M059J (cell line): Measurements from ENCODE around the gene PCDHGB3. TPM values are rescaled to one million over a fixed set of nuclear protein-coding genes. Genes with fewer than 3 reads are reported as not detected.
"Not testable (repeated sequence)": the region's sequence is repeated elsewhere in the genome, so short reads cannot be mapped to it uniquely, and the experiment has no call there.

Source experiments
- DNase-seq: peaks from one replicate; pipeline ENCODE4 v3.0.0-alpha.2; 2012; ENCODE audit warnings: low read depth
- total RNA-seq: library from RNA; depleted of rRNA; stranded (reverse); fragments of >200 nt; shearing (Covaris generic); gene quantifications from 2 replicates; pipeline ENCODE4 v1.2.3, GENCODE V29; 2014

Gene PCDHGB3
- total RNA-seq, 1 experiment from 2014 or later = 0.49 TPM

DNA sequence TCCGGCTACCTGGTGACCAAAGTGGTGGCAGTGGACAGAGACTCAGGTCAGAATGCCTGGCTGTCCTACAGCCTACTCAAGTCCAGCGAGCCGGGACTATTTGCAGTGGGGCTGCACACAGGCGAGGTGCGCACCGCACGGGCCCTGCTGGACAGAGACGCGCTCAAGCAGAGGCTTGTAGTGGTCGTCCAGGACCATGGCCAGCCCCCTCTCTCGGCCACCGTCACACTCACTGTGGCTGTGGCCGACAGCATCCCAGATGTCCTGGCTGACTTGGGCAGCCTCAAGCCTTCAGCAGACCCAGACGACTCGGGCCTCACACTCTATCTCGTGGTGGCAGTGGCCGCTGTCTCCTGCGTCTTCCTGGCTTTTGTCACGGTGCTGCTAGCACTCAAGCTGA is 13.1 kb upstream of the PCDHGB3 start:
- no peak for DNase-seq

DNA sequence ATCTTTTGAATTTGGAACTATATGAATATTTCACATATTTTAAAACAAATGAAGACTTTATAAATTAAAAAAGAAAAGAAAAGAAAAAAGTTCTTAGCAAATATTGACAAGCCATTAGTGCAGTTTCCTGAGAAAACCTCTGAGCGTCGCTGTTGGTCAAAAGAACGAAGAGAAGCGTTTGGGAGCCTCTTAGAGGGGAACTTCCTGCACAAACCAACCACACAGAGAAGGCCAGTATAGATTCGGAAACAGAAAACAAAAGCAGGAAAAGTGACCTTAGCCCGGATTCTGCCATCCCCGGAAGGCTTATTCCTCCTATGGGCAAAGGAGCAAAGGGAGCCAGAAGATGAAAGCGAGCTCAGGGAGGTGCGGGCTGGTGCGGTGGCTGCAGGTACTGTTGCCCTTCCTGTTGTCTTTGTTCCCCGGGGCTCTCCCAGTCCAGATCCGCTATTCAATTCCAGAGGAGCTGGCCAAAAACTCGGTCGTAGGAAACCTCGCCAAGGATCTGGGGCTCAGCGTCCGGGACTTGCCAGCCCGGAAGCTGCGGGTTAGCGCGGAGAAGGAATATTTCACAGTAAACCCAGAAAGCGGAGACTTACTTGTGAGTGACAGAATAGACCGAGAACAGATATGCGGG is 10.1 kb upstream of the PCDHGB3 start, which contains the start of gene PCDHGB2:
PCDHGB2 (plus strand) TSS at position 205 of the 637 bp plus-strand sequence; CDS start at position 347, 142 bp downstream.
- DNase-seq = peak; percentile 9

DNA sequence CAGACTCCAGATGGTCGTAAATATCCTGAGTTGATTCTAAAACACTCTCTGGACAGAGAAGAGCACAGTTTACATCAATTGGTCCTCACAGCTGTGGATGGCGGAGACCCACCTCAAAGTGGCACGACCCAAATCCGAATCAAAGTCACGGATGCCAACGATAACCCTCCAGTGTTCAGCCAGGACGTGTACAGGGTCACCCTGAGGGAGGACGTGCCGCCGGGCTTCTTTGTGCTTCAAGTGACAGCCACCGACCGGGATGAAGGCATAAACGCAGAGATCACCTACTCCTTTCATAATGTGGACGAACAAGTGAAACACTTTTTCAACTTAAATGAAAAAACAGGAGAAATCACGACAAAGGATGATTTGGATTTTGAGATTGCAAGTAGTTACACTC is 9.4 kb upstream of the PCDHGB3 start:
- DNase-seq = no peak

DNA sequence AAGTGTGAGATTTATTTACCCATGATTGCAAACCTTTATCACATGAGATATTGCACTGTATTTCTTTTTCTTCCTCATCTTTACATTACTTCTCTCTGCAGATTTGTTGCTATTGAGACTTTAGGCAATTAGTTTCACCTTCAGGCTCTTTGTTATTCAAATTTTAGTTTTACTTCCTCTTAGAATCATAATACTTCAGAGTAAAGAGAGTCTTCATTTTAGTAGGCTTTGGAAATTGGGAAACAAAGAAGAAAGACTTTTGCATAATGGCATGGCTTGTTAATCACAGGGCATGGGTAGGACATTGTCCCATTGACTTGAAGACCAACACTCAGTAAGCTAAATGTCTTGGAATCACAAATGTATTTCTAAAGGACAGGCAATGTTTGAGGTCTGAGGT is 7.3 kb upstream of the PCDHGB3 start:
- DNase-seq = no peak

DNA sequence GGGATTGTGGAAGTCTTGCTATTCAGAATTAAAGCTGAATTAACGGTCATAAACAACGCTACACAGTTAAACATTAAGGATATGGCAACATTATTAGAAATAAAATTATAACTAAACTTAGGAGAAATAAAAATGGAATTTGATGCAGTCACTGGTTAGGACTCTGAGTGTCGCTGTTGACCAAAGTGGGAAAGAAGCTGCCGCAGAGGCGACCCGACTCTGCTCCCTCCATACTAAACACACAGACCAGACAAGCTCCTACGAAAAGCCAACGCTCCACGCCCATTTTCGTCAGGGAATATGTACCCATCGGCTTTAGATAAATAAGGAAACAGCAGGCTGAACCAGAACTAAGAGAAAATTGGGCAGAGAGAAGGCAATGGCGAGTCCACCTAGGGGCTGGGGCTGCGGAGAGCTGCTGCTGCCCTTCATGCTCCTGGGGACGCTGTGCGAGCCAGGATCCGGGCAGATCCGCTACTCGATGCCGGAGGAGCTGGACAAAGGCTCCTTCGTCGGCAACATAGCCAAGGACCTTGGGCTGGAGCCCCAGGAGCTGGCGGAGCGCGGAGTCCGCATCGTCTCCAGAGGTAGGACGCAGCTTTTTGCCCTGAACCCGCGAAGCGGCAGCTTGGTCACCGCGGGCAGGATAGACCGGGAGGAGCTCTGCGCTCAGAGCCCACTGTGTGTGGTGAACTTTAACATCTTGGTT is 5.9 kb upstream of the PCDHGB3 start, which contains the start of gene PCDHGA5:
PCDHGA5 (plus strand) TSS at position 211 of the 709 bp plus-strand sequence; CDS start at position 380, 169 bp downstream.
- DNase-seq = no peak

DNA sequence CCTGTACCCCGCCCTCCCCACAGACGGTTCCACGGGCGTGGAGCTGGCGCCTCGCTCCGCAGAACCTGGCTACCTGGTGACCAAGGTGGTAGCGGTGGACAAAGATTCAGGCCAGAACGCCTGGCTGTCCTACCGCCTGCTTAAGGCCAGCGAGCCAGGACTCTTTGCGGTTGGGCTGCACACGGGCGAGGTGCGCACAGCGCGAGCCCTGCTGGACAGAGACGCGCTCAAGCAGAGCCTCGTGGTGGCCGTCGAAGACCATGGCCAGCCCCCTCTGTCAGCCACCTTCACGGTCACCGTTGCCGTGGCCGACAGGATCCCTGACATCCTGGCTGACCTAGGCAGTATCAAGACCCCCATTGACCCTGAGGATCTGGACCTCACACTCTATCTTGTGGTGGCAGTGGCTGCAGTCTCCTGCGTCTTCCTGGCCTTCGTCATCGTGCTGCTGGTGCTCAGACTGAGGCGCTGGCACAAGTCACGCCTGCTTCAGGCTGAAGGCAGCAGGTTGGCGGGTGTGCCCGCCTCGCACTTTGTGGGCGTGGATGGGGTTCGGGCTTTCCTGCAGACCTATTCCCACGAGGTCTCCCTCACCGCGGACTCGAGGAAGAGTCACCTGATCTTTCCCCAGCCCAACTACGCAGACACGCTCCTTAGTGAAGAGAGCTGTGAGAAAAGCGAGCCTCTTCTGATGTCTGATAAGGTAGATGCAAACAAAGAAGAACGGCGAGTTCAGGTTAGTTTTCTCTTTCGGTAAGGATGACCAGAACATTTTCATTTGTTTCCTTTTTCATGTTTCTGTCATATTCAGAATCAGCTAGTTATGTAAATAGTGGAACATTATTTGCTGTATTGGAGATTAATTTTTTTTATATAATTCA is 3.8 kb upstream of the PCDHGB3 start:
- no peak for DNase-seq

DNA sequence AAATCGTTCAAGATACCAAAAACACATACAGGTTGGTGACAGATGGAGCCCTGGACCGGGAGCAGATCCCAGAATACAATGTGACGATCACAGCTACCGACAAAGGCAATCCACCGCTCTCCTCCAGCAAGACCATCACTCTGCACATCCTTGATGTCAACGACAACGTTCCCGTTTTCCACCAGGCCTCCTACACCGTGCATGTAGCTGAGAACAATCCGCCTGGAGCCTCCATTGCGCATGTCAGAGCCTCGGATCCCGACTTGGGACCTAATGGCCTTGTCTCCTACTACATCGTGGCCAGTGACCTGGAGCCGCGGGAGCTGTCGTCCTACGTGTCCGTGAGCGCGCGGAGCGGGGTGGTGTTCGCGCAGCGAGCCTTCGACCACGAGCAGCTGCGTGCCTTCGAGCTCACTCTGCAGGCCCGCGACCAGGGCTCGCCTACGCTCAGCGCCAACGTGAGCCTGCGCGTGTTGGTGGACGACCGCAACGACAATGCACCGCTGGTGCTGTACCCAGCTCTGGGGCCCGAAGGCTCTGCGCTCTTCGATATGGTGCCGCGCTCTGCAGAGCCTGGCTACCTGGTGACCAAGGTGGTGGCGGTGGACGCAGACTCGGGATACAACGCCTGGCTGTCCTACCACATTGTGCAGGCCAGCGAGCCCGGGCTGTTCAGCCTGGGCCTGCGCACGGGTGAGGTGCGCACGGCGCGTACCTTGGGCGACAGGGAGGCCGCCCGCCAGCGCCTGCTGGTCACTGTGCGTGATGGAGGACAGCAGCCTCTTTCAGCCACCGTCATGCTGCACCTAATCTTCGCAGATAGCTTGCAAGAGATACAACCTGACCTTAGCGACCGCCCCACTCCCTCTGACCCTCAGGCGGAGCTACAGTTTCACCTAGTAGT is 1.8 kb downstream of the PCDHGB3 start:
- no peak for DNase-seq

DNA sequence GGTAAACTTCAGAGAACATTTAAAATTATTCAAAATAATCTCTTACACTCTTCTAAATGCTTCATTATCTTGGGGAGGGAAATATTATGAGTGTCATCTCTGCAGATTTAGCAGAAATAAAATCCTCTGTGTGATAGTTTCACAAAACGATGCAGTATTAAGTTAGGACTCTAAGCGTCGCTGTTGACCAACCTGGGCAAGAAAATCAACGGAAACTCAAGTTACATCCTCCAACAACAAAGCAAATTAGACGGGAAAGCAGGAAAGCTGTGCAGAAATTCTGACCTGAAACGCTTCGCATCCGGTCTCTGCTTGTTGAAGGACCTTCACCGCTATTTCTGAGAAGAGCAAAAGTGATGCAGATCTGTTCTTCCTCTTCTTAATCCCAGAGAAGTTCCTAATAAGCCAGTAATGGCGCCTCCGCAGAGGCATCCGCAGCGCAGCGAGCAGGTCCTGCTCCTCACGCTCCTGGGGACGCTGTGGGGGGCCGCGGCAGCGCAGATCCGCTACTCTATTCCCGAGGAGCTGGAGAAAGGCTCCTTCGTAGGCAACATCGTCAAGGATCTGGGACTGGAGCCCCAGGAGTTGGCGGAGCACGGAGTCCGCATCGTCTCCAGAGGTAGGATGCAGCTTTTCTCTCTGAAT is 3.8 kb downstream of the PCDHGB3 start, which contains the start of gene PCDHGA6:
PCDHGA6 (plus strand) TSS at position 219 of the 645 bp plus-strand sequence; CDS start at position 412, 193 bp downstream.
- DNase-seq = no peak

DNA sequence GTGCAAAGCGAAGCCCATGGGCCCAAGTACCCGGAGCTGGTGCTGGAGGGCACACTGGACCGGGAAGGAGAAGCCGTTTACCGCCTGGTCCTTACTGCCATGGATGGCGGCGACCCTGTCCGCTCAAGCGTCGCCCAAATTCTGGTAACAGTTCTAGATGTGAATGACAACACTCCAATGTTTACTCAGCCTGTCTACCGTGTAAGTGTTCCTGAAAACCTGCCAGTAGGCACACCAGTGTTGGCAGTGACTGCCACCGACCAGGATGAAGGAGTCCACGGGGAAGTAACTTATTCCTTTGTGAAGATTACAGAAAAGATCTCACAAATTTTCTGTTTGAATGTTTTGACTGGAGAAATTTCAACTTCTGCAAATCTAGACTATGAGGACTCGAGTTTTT is 4.6 kb downstream of the PCDHGB3 start:
- DNase-seq = no peak

DNA sequence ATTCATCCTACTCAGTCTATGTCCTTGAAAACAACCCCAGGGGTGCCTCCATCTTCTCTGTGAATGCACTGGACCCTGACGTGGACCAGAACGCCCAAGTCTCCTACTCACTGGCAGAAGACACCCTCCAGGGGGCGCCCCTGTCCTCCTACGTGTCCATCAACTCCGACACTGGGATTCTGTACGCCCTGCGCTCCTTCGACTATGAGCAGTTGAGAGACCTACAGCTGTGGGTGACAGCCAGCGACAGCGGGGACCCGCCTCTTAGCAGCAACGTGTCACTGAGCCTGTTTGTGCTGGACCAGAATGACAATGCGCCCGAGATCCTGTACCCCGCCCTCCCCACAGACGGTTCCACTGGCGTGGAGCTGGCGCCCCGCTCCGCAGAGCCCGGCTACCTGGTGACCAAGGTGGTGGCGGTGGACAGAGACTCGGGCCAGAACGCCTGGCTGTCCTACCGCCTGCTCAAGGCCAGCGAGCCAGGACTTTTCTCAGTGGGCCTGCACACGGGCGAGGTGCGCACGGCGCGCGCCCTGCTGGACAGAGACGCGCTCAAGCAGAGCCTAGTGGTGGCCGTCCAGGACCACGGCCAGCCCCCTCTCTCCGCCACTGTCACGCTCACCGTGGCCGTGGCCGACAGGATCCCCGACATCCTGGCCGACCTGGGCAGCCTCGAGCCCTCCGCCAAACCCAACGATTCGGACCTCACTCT is 5.6 kb downstream of the PCDHGB3 start:
- not testable (repeated sequence) for DNase-seq

DNA sequence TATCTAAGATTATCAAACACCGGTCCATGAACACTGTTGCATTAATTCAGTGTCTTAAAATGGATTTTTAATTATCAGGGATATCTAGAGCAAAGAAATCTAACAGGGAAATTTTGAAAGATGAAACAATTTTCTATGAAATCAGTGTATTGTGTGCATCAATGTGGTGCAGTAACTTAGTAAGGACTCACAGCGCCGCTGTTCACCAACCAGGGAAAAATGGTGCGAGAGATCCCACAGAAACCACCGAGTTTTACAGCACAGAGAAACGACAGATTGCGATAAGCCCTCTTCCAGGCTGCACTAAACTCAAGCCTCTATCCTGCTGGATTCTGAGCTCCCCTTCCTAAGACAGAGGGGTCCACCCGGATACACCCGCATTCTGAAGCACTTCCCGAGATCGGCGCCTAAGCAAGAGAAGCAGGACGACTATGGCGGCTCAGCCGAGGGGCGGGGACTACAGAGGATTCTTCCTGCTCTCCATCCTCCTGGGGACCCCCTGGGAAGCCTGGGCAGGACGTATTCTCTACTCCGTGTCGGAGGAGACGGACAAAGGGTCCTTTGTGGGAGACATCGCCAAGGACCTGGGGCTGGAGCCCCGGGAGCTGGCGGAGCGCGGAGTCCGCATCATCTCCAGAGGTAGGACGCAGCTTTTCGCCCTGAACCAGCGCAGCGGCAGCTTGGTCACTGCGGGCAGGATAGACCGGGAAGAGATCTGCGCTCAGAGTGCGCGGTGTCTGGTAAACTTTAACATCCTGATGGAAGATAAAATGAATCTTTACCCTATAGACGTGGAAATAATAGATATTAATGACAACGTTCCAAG is 12.6 kb downstream of the PCDHGB3 start, which contains the start of gene PCDHGA7:
PCDHGA7 (plus strand) TSS at position 274 of the 826 bp plus-strand sequence; CDS start at position 432, 158 bp downstream.
- no peak for DNase-seq

DNA sequence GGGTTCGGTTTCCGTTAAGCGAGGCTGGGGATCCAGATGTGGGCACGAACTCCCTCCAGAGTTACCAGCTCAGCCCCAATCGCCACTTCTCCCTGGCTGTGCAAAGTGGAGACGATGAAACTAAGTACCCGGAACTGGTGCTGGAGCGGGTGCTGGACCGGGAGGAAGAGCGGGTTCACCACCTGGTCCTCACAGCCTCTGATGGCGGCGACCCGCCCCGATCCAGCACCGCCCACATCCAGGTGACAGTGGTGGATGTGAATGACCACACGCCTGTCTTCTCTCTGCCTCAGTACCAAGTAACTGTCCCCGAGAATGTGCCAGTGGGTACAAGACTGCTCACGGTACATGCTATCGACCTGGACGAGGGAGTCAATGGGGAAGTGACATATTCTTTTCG is 13.3 kb downstream of the PCDHGB3 start:
- no peak for DNase-seq

DNA sequence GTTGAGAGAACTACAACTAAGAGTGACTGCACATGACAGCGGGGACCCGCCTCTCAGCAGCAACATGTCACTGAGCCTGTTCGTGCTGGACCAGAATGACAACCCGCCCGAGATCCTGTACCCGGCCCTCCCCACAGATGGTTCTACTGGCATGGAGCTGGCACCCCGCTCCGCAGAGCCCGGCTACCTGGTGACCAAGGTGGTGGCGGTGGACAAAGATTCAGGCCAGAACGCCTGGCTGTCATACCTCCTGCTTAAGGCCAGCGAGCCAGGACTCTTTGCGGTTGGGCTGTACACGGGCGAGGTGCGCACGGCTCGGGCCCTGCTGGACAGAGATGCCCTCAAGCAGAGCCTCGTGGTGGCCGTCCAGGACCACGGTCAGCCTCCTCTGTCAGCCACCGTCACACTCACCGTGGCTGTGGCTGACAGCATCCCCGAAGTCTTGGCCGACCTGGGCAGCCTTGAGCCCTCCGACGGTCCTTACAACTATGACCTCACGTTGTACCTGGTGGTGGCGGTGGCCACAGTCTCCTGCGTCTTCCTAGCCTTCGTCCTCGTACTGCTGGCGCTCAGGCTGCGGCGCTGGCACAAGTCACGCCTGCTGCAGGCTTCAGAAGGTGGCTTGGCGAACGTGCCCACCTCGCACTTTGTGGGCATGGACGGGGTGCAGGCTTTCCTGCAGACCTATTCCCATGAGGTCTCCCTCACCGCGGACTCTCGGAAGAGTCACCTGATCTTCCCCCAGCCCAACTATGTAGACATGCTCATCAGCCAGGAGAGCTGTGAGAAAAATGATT is 14.6 kb downstream of the PCDHGB3 start:
- no peak for DNase-seq

DNA sequence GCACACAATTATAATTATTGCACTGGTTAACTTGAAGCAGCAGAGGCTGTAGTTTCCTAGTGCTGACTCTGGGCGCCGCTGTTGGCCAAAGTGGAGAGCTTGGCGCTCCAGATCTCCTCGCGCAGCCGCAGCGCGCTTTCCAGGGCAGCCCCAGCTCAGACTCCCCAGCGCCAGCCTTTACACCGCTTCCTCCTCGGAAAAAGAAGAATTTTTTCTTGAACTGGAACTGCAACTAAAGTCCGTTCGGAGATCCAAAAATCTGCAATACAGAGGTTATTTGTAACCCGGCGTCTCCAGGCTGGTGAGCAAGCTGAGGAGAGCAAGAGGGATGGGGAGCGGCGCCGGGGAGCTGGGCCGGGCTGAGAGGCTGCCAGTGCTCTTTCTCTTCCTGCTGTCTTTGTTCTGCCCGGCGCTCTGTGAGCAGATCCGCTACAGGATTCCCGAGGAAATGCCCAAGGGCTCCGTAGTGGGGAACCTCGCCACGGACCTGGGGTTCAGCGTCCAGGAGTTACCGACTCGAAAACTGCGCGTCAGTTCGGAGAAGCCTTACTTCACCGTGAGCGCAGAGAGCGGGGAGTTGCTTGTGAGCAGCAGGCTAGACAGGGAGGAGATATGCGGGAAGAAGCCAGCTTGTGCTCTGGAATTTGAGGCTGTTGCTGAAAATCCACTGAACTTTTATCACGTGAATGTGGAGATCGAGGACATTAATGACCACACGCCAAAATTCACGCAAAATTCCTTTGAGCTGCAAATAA is 17.7 kb downstream of the PCDHGB3 start, which contains the start of gene PCDHGB4:
PCDHGB4 (plus strand) TSS at position 142 of the 755 bp plus-strand sequence; CDS start at position 329, 187 bp downstream.
- DNase-seq = not testable (repeated sequence)

DNA sequence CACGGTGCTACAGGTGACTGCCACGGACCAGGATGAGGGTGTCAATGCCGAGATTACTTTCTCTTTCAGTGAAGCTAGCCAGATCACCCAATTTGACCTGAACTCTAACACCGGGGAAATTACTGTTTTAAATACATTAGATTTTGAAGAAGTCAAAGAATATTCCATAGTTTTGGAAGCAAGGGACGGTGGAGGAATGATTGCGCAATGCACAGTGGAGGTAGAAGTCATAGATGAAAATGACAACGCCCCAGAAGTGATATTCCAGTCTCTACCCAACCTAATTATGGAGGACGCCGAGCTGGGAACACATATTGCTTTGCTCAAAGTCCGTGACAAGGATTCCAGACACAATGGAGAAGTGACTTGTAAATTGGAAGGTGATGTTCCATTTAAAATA is 18.6 kb downstream of the PCDHGB3 start:
- DNase-seq = no peak

DNA sequence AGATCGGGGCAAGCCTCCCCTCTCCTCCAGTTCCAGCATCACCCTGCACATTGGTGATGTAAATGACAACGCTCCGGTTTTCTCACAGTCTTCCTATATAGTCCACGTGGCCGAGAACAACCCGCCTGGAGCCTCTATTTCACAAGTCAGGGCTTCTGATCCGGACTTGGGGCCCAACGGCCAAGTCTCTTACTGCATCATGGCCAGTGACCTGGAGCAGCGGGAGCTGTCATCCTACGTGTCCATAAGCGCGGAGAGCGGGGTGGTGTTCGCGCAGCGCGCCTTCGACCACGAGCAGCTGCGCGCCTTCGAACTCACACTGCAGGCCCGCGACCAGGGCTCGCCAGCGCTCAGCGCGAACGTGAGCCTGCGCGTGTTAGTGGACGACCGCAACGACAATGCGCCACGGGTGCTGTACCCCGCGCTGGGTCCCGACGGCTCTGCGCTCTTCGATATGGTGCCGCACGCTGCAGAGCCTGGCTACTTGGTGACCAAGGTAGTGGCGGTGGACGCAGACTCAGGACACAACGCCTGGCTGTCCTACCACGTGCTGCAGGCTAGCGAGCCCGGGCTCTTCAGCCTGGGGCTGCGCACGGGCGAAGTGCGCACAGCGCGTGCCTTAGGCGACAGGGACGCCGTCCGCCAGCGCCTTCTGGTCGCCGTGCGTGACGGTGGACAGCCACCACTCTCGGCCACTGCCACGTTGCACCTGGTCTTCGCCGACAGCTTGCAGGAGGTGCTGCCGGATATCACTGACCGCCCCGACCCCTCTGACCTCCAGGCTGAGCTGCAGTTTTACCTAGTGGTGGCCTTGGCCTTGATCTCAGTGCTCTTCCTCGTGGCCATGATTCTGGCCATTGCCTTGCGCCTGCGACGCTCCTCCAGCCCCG is 19.4 kb downstream of the PCDHGB3 start:
- DNase-seq = no peak
